HEK293 (cell line): ENCODE measurements around the gene AEBP2.
"Not testable (repeated sequence)": the region's sequence is repeated elsewhere in the genome, so short reads cannot be mapped to it uniquely, and the experiment has no call there.

Experiments
- CTCF ChIA-PET: fragments of 350-600 bp; formaldehyde crosslinking; extraction: SDS; loops from one replicate; lab custom pipeline; 2021; ENCODE audit warnings: antibody characterized with exemption; lab: Yijun Ruan, JAX
- POLR2A ChIA-PET: fragments of 300-600 bp; formaldehyde crosslinking; extraction: SDS; loops from one replicate; lab custom pipeline; 2020; ENCODE audit warnings: antibody characterized with exemption, inconsistent platforms; lab: Yijun Ruan, JAX
- H3K27ac ChIP-seq: fragments of 200-500 bp; sonication (Bioruptor generic); 2 replicates; pipeline ENCODE4 v1.5.1; 2014; ENCODE audit warnings: low read depth, low read length, control low read depth, inconsistent platforms; ENCODE audit errors: extremely low read depth
- H3K36me3 ChIP-seq, 2 experiments: fragments of 200-500 bp in 1 of 2; sonication (Bioruptor generic) in 1 of 2; 1 replicate in 1 of 2; 2 replicates in 1 of 2; pipeline ENCODE4 v1.5.1; 2014 to 2017; ENCODE audit warnings: inconsistent platforms in 2 of 2, low read length in 2 of 2; ENCODE audit not compliant: control insufficient read depth in 2 of 2, insufficient read depth in 1 of 2
- H3K4me1 ChIP-seq: fragments of 200-500 bp; sonication (Bioruptor generic); 2 replicates; pipeline ENCODE4 v1.5.1; 2014; ENCODE audit warnings: mild to moderate bottlenecking, low read length, inconsistent platforms; ENCODE audit not compliant: control insufficient read depth, insufficient read depth
- H3K4me3 ChIP-seq: 2 replicates; pipeline ENCODE4 v1.5.1; 2011; ENCODE audit warnings: low read depth, mild to moderate bottlenecking, control low read depth, low read length, moderate library complexity
- H3K9me3 ChIP-seq: fragments of 200-500 bp; sonication (Bioruptor generic); 2 replicates; pipeline ENCODE4 v1.5.1; 2014; ENCODE audit warnings: low read depth, low read length, inconsistent platforms; ENCODE audit not compliant: control insufficient read depth, insufficient read depth
- GLI4 ChIP-seq: fragments of 450-650 bp; formaldehyde crosslinking; IDR thresholded peaks from 2 replicates; pipeline ENCODE4 v1.5.1; 2016; ENCODE audit warnings: missing biosample characterization, missing genetic modification characterization
- HOXA7 ChIP-seq: sonication (generic); formaldehyde crosslinking; IDR thresholded peaks from 2 replicates; pipeline ENCODE4 v1.8.1; 2022; ENCODE audit warnings: missing genetic modification reagents, borderline replicate concordance
- HOXD13 ChIP-seq: sonication (generic); formaldehyde crosslinking; IDR thresholded peaks from 2 replicates; pipeline ENCODE4 v1.8.0; 2022; ENCODE audit warnings: missing genetic modification reagents, borderline replicate concordance
- KLF1 ChIP-seq: fragments of 450-650 bp; formaldehyde crosslinking; IDR thresholded peaks from 2 replicates; pipeline ENCODE4 v1.5.1; 2016; ENCODE audit warnings: missing biosample characterization, missing genetic modification characterization
- KLF7 ChIP-seq: fragments of 450-650 bp; formaldehyde crosslinking; IDR thresholded peaks from 2 replicates; pipeline ENCODE4 v1.5.1; 2016; ENCODE audit warnings: missing biosample characterization, missing genetic modification characterization, borderline replicate concordance
- KLF8 ChIP-seq: fragments of 450-650 bp; formaldehyde crosslinking; IDR thresholded peaks from 2 replicates; pipeline ENCODE4 v1.5.1; 2016; ENCODE audit warnings: missing biosample characterization, missing genetic modification characterization
- PRDM10 ChIP-seq: fragments of 450-650 bp; formaldehyde crosslinking; IDR thresholded peaks from 2 replicates; pipeline ENCODE4 v1.5.1; 2016; ENCODE audit warnings: missing biosample characterization, missing genetic modification characterization
- SCRT1 ChIP-seq: fragments of 450-650 bp; formaldehyde crosslinking; IDR thresholded peaks from 2 replicates; pipeline ENCODE4 v1.5.1; 2016; ENCODE audit warnings: missing biosample characterization, missing genetic modification characterization, borderline replicate concordance
- SCRT2 ChIP-seq: fragments of 450-650 bp; formaldehyde crosslinking; IDR thresholded peaks from 2 replicates; pipeline ENCODE4 v1.5.1; 2016; ENCODE audit warnings: missing biosample characterization, missing genetic modification characterization
- ZBTB10 ChIP-seq: fragments of 450-650 bp; formaldehyde crosslinking; IDR thresholded peaks from 2 replicates; pipeline ENCODE4 v1.5.1; 2016; ENCODE audit warnings: missing biosample characterization, missing genetic modification characterization
- ZBTB26 ChIP-seq: fragments of 450-650 bp; formaldehyde crosslinking; optimal IDR thresholded peaks from 2 replicates; pipeline ENCODE3; 2016; ENCODE audit warnings: missing biosample characterization, mild to moderate bottlenecking, missing genetic modification characterization
- ZFP41 ChIP-seq: fragments of 450-650 bp; formaldehyde crosslinking; IDR thresholded peaks from 2 replicates; pipeline ENCODE4 v1.5.1; 2016; ENCODE audit warnings: missing biosample characterization, missing genetic modification characterization, borderline replicate concordance
- ZNF133 ChIP-seq: fragments of 450-650 bp; formaldehyde crosslinking; IDR thresholded peaks from 2 replicates; pipeline ENCODE4 v1.5.1; 2016; ENCODE audit warnings: missing biosample characterization, missing genetic modification characterization
- ZNF140 ChIP-seq: fragments of 450-650 bp; formaldehyde crosslinking; IDR thresholded peaks from 2 replicates; pipeline ENCODE4 v1.5.1; 2016; ENCODE audit warnings: missing biosample characterization, missing genetic modification characterization
- ZNF169 ChIP-seq: fragments of 450-650 bp; formaldehyde crosslinking; IDR thresholded peaks from 2 replicates; pipeline ENCODE4 v1.5.1; 2016; ENCODE audit warnings: missing biosample characterization, missing genetic modification characterization
- ZNF37A ChIP-seq: fragments of 450-650 bp; IDR thresholded peaks from 2 replicates; pipeline ENCODE4 v1.5.1; 2018; ENCODE audit warnings: missing biosample characterization, missing genetic modification characterization
- ZNF513 ChIP-seq: fragments of 450-650 bp; IDR thresholded peaks from 2 replicates; pipeline ENCODE4 v1.5.1; 2018; ENCODE audit warnings: missing biosample characterization, missing genetic modification characterization
- ZNF544 ChIP-seq: fragments of 450-650 bp; formaldehyde crosslinking; IDR thresholded peaks from 2 replicates; pipeline ENCODE4 v1.5.0; 2017; ENCODE audit warnings: missing biosample characterization, missing genetic modification characterization
- ZNF600 ChIP-seq: fragments of 450-650 bp; formaldehyde crosslinking; IDR thresholded peaks from 2 replicates; pipeline ENCODE4 v1.5.1; 2016; ENCODE audit warnings: missing biosample characterization, missing genetic modification characterization
- ZNF610 ChIP-seq: fragments of 450-650 bp; formaldehyde crosslinking; IDR thresholded peaks from 2 replicates; pipeline ENCODE4 v1.5.1; 2016; ENCODE audit warnings: missing biosample characterization, missing genetic modification characterization, borderline replicate concordance
- ZNF76 ChIP-seq: fragments of 450-650 bp; formaldehyde crosslinking; IDR thresholded peaks from 2 replicates; pipeline ENCODE4; 2016; ENCODE audit warnings: low read depth, missing biosample characterization, missing genetic modification characterization, borderline replicate concordance
- ZNF785 ChIP-seq: fragments of 450-650 bp; formaldehyde crosslinking; IDR thresholded peaks from 2 replicates; pipeline ENCODE4 v1.5.1; 2016; ENCODE audit warnings: missing biosample characterization, missing genetic modification characterization

Gene AEBP2

DNA sequence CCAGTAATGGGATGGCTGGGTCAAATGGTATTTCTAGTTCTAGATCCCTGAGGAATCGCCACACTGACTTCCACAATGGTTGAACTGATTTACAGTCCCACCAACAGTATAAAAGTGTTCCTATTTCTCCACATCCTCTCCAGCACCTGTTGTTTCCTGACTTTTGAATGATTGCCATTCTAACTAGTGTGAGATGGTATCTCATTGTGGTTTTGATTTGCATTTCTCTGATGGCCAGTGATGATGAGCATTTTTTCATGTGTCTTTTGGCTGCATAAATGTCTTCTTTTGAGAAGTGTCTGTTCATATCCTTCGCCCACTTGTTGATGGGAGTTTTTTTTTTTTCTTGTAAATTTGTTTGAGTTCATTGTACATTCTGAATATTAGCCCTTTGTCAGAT is 9.8 kb upstream of the AEBP2 start:
- TF ChIP-seq SCRT2 (peak; percentile 53), SCRT1 (tag by site-specific recombination) (peak; percentile 57)
- POLR2A ChIA-PET, CTCF ChIA-PET, H3K9me3 ChIP-seq, H3K27ac ChIP-seq, H3K4me1 ChIP-seq, H3K36me3 ChIP-seq, H3K4me3 ChIP-seq: not testable (repeated sequence)

DNA sequence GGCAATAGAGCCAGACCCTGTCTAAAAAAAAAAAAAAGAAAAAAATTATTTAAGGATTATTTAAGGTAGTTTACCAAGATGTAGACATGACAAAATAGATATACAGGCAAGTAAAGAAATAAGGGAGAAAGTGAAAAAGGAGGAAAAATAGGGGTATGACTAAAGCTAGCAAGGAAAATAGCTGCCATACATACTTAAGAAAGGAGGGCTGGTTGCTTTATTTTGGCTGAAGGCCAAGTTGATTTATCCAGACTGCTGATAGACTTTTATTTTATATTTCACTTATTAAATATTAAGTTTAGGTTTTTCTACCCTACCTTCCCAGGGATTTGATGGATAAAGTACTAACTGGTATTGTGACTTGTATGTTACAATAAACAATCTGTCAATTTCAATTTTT is 8.3 kb upstream of the AEBP2 start:
- CTCF ChIA-PET, result interaction anchor here (0.7 kb wide), 1 partner anchor 435 kb away, joined by 3 read pairs; no protein-coding TSS in a partner anchor
- TF ChIP-seq ZNF169 (tag by site-specific recombination) (no peak), ZNF133 (tag by site-specific recombination) (no peak), ZNF785 (tag by site-specific recombination) (no peak), KLF1 (tag by site-specific recombination) (no peak), PRDM10 (tag by site-specific recombination) (no peak), ZBTB10 (tag by site-specific recombination) (no peak), KLF8 (tag by site-specific recombination) (no peak), ZNF544 (tag by site-specific recombination) (no peak), ZBTB26 (tag by site-specific recombination) (no peak), ZNF610 (tag by site-specific recombination) (no peak), GLI4 (no peak), ZNF600 (no peak), KLF7 (tag by site-specific recombination) (no peak), ZNF140 (tag by site-specific recombination) (no peak), ZNF513 (tag by site-specific recombination) (no peak), ZNF37A (tag by site-specific recombination) (no peak), HOXA7 (CRISPR knock-in tag) (no peak), HOXD13 (CRISPR knock-in tag) (no peak), ZNF76 (tag by site-specific recombination) (no peak), ZFP41 (no peak)
- POLR2A ChIA-PET, result no interaction called here
- no peaks in the 10 kb centered on the region for H3K9me3 ChIP-seq
- no peak overlapping the region for H3K27ac ChIP-seq
- H3K4me3 ChIP-seq, result no peak overlapping the region
- H3K36me3 ChIP-seq, result no peaks in the 10 kb centered on the region
- H3K4me1 ChIP-seq, result no peaks in the 10 kb centered on the region
